Body of pancreas (tissue), 4 donors: ENCODE results near the gene SKAP2. TPM values are rescaled to one million over a fixed set of nuclear protein-coding genes. Genes with fewer than 3 reads are reported as not detected.

ENCODE experiments used
- ATAC-seq: fragments of 150-250 bp; one replicate; pipeline ENCODE4 v1.9.1; 2016
- DNase-seq, 4 donors: peaks; one replicate each; pipeline ENCODE4 v3.0.0-alpha.2; 2019
- H3K27ac ChIP-seq, 4 donors: fragments of 200-600 bp; sonication (generic); 1 replicate in 3 of 4; 2 replicates in 1 of 4; pipeline versions ENCODE4 v1.5.1 to v1.6.1; 2016 to 2019; ENCODE audit warnings: mild to moderate bottlenecking in 1 of 4, mixed read lengths in 1 of 4, moderate library complexity in 1 of 4
- H3K27me3 ChIP-seq, 2 donors: fragments of 200-600 bp; sonication (generic); one replicate each; pipeline ENCODE4 v1.6.0; 2016; ENCODE audit warnings: mild to moderate bottlenecking in 1 of 2
- H3K36me3 ChIP-seq, 2 donors: fragments of 200-600 bp; sonication (generic); replicated peaks in 1 of 2; 2 replicates each; pipeline ENCODE4 v1.5.1; 2016; ENCODE audit warnings: low read depth in 2 of 2; ENCODE audit not compliant: insufficient read depth in 1 of 2
- H3K4me1 ChIP-seq: fragments of 200-600 bp; sonication (generic); one replicate; pipeline ENCODE4 v1.6.0; 2016
- H3K4me3 ChIP-seq, 2 donors: fragments of 200-600 bp; sonication (generic); 1 replicate in 1 of 2; 2 replicates in 1 of 2; pipeline ENCODE4 v1.5.1; 2016 to 2019
- H3K9me3 ChIP-seq, 3 donors: fragments of 200-600 bp; sonication (generic); 1 replicate in 2 of 3; 2 replicates in 1 of 3; pipeline ENCODE4 v1.5.1; 2016
- CTCF ChIP-seq, 7 experiments: fragments of 450-650 bp in 4 of 7; fragments of 200-600 bp in 3 of 7; sonication (generic) in 3 of 7; IDR thresholded peaks; one replicate each; pipeline ENCODE4 v1.5.1; 2016 to 2019; ENCODE audit warnings: antibody characterized with exemption in 7 of 7
- POLR2A ChIP-seq, 3 donors: fragments of 450-650 bp; IDR thresholded peaks; one replicate each; pipeline ENCODE4 v1.6.1; 2016; ENCODE audit warnings: antibody characterized with exemption in 3 of 3, mild to moderate bottlenecking in 2 of 3
- WGBS, 2 donors: methylation state at CpG; one replicate each; pipeline ENCODE4 v1.1.5; 2017; 5-methylcytosine and 5-hydroxymethylcytosine counted together
- intact Hi-C: fragments of 100-400 bp; cut with DNase I; formaldehyde crosslinking; loops from one replicate; pipeline ENCODE4 v1.15.1; 2023
- total RNA-seq, 2 donors: library from RNA; depleted of rRNA; stranded (reverse); fragments of >200 nt; gene quantifications; one replicate each; pipeline ENCODE4 v1.1.0, GENCODE V29; 2016

The SKAP2 gene
- total RNA-seq, 2 donors from 2014 or later: 8.6 to 12.7 TPM

- no peak overlapping the region for H3K4me3 ChIP-seq
- WGBS, 2 donors: 73 to 77% methylated on average over 3 of the region's 3 CpGs
- DNase-seq: no peak
- H3K27ac ChIP-seq: no peak overlapping the region
- no peaks in the 10 kb centered on the region for H3K27me3 ChIP-seq
- no peaks in the 10 kb centered on the region for H3K4me1 ChIP-seq
- intact Hi-C loops: no loop called here
- no peaks in the 10 kb centered on the region for H3K36me3 ChIP-seq
- ATAC-seq: no peak
- H3K9me3 ChIP-seq: no peaks in the 10 kb centered on the region
- TF ChIP-seq CTCF (IDR thresholded peaks at IDR 0.05): no peak
- no peak for TF ChIP-seq POLR2A (IDR thresholded peaks at IDR 0.05)
Observed at GRCh38 chr7:26815426-26815825, 49.0 kb downstream of the SKAP2 start.

GRCh38 chr7:26813432-26813831, 51.0 kb downstream of the SKAP2 start:
- ATAC-seq (no peak), DNase-seq (no peak)
- Histone ChIP-seq H3K27ac (no peak overlapping the region), H3K4me1 (no peaks in the 10 kb centered on the region), H3K4me3 (no peak overlapping the region), H3K36me3 (no peaks in the 10 kb centered on the region), H3K27me3 (no peaks in the 10 kb centered on the region), H3K9me3 (no peaks in the 10 kb centered on the region)
- no peak for TF ChIP-seq POLR2A (IDR thresholded peaks at IDR 0.05)
- WGBS, 2 donors: 59 to 67% methylated on average over 2 of the region's 2 CpGs
- intact Hi-C loops: no loop called here

- Histone ChIP-seq H3K27ac (no peak overlapping the region), H3K4me3 (no peak overlapping the region), H3K4me1 (no peaks in the 10 kb centered on the region), H3K27me3 (no peaks in the 10 kb centered on the region), H3K9me3 (no peaks in the 10 kb centered on the region), H3K36me3 (no peaks in the 10 kb centered on the region)
- WGBS, 2 donors: 77 to 89% methylated on average over 2 of the region's 2 CpGs
- TF ChIP-seq CTCF (IDR thresholded peaks at IDR 0.05) (no peak), POLR2A (IDR thresholded peaks at IDR 0.05) (no peak)
- ATAC-seq: no peak
- intact Hi-C loops: no loop called here
- DNase-seq: no peak
Observed at GRCh38 chr7:26794541-26794940, 69.8 kb downstream of the SKAP2 start.

GRCh38 chr7:26792576-26792975, 71.8 kb downstream of the SKAP2 start:
- Histone ChIP-seq H3K4me1 (no peaks in the 10 kb centered on the region), H3K9me3 (no peaks in the 10 kb centered on the region), H3K27me3 (no peaks in the 10 kb centered on the region), H3K4me3 (no peak overlapping the region), H3K36me3 (no peaks in the 10 kb centered on the region), H3K27ac (no peak overlapping the region)
- TF ChIP-seq CTCF (IDR thresholded peaks at IDR 0.05) (no peak), POLR2A (IDR thresholded peaks at IDR 0.05) (no peak)
- DNase-seq: no peak
- intact Hi-C loops: no loop called here
- ATAC-seq: no peak

- TF ChIP-seq CTCF (IDR thresholded peaks at IDR 0.05) (no peak), POLR2A (IDR thresholded peaks at IDR 0.05) (no peak)
Observed at GRCh38 chr7:26792006-26792405, 72.4 kb downstream of the SKAP2 start.

More at GRCh38 chr7:26792006-26792405, 72.4 kb downstream of the SKAP2 start:
- Histone ChIP-seq H3K27me3 (no peaks in the 10 kb centered on the region), H3K36me3 (no peaks in the 10 kb centered on the region), H3K4me1 (no peaks in the 10 kb centered on the region), H3K4me3 (no peak overlapping the region), H3K9me3 (no peaks in the 10 kb centered on the region), H3K27ac (no peak overlapping the region)
- intact Hi-C loops: no loop called here
- no peak for DNase-seq
- no peak for ATAC-seq
